Skeletal muscle satellite cell (primary cell): Measurements from ENCODE around the gene FURIN.

Source experiments
- H3K27me3 ChIP-seq: 2 replicates; pipeline ENCODE4 v1.7.0; 2013; ENCODE audit warnings: low read length; ENCODE audit not compliant: control insufficient read depth, insufficient read depth
- H3K36me3 ChIP-seq: 2 replicates; pipeline ENCODE4 v1.7.0; 2013; ENCODE audit warnings: mild to moderate bottlenecking, control low read depth, low read length; ENCODE audit not compliant: insufficient read depth
- H3K4me1 ChIP-seq: 2 replicates; pipeline ENCODE4 v1.7.0; 2013; ENCODE audit warnings: low read length; ENCODE audit not compliant: control insufficient read depth, insufficient read depth
- H3K4me2 ChIP-seq: 2 replicates; pipeline ENCODE4 v1.7.0; 2013; ENCODE audit warnings: mild to moderate bottlenecking, low read length
- H3K4me3 ChIP-seq: 2 replicates; pipeline ENCODE4 v1.7.0; 2013; ENCODE audit warnings: low read length
- H3K9ac ChIP-seq: 2 replicates; pipeline ENCODE4 v1.7.0; 2013; ENCODE audit warnings: mild to moderate bottlenecking, low read depth, low read length, moderate library complexity
- H3K9me3 ChIP-seq: replicated peaks from 2 replicates; pipeline ENCODE4 v1.7.0; 2013; ENCODE audit warnings: mild to moderate bottlenecking, control low read depth, low read length

The FURIN gene

GRCh38 chr15:90863987-90864386 lies 4.4 kb upstream of the FURIN start:
- Histone ChIP-seq H3K4me3 (no peak overlapping the region), H3K4me1 (peaks cover 26% of the 10 kb centered on the region), H3K4me2 (no peak overlapping the region), H3K27me3 (no peaks in the 10 kb centered on the region), H3K9me3 (no peaks in the 10 kb centered on the region), H3K9ac (no peak overlapping the region), H3K36me3 (no peaks in the 10 kb centered on the region)

GRCh38 chr15:90864507-90864906 lies 3.9 kb upstream of the FURIN start:
- Histone ChIP-seq H3K9ac (no peak overlapping the region), H3K4me2 (no peak overlapping the region), H3K4me3 (no peak overlapping the region), H3K36me3 (no peaks in the 10 kb centered on the region), H3K4me1 (peaks cover 31% of the 10 kb centered on the region), H3K9me3 (no peaks in the 10 kb centered on the region), H3K27me3 (no peaks in the 10 kb centered on the region)

GRCh38 chr15:90865702-90866101 lies 2.7 kb upstream of the FURIN start:
- Histone ChIP-seq H3K27me3 (no peaks in the 10 kb centered on the region), H3K4me1 (peaks cover 43% of the 10 kb centered on the region), H3K36me3 (no peaks in the 10 kb centered on the region), H3K9me3 (no peaks in the 10 kb centered on the region), H3K9ac (no peak overlapping the region), H3K4me3 (no peak overlapping the region), H3K4me2 (no peak overlapping the region)

GRCh38 chr15:90866161-90866715 lies 2.1 kb upstream of the FURIN start:
- no peak overlapping the region for H3K9ac ChIP-seq
- no peaks in the 10 kb centered on the region for H3K27me3 ChIP-seq
- H3K36me3 ChIP-seq, result no peaks in the 10 kb centered on the region
- H3K4me3 ChIP-seq, result no peak overlapping the region
- no peak overlapping the region for H3K4me2 ChIP-seq
- peaks cover 44% of the 10 kb centered on the region for H3K4me1 ChIP-seq
- no peaks in the 10 kb centered on the region for H3K9me3 ChIP-seq

- Histone ChIP-seq H3K4me2 (no peak overlapping the region), H3K4me3 (no peak overlapping the region), H3K27me3 (no peaks in the 10 kb centered on the region), H3K9me3 (no peaks in the 10 kb centered on the region), H3K36me3 (no peaks in the 10 kb centered on the region), H3K4me1 (peaks cover 44% of the 10 kb centered on the region), H3K9ac (no peak overlapping the region)
Measured at GRCh38 chr15:90866800-90867199, 1.6 kb upstream of the FURIN start.

- H3K27me3 ChIP-seq, result no peaks in the 10 kb centered on the region
- peak overlapping the region; percentile 31 for H3K9ac ChIP-seq
- no peaks in the 10 kb centered on the region for H3K36me3 ChIP-seq
- no peaks in the 10 kb centered on the region for H3K9me3 ChIP-seq
- H3K4me1 ChIP-seq, result peaks cover 52% of the 10 kb centered on the region
- no peak overlapping the region for H3K4me3 ChIP-seq
- peak overlapping the region; percentile 96 for H3K4me2 ChIP-seq
Measured at GRCh38 chr15:90869140-90869541, 753 bp downstream of the FURIN start.

- no peaks in the 10 kb centered on the region for H3K36me3 ChIP-seq
- H3K4me3 ChIP-seq, result peak overlapping the region; percentile 97
- peaks cover 55% of the 10 kb centered on the region for H3K4me1 ChIP-seq
- H3K27me3 ChIP-seq, result no peaks in the 10 kb centered on the region
- peak overlapping the region; percentile 96 for H3K4me2 ChIP-seq
- H3K9ac ChIP-seq, result peak overlapping the region; percentile 95
- H3K9me3 ChIP-seq, result no peaks in the 10 kb centered on the region
Measured at GRCh38 chr15:90869601-90870353, 1.4 kb downstream of the FURIN start.

GRCh38 chr15:90870354-90871138 lies 2.2 kb downstream of the FURIN start:
- Histone ChIP-seq H3K4me3 (peak overlapping the region; percentile 97), H3K4me1 (peaks cover 56% of the 10 kb centered on the region), H3K9ac (peak overlapping the region; percentile 95), H3K4me2 (peak overlapping the region; percentile 96), H3K36me3 (peaks cover under 1% of the 10 kb centered on the region), H3K9me3 (no peaks in the 10 kb centered on the region), H3K27me3 (no peaks in the 10 kb centered on the region)

- H3K27me3 ChIP-seq, result no peaks in the 10 kb centered on the region
- peak overlapping the region; percentile 95 for H3K9ac ChIP-seq
Measured at GRCh38 chr15:90871139-90871715, 2.8 kb downstream of the FURIN start.

GRCh38 chr15:90871716-90872485 lies 3.5 kb downstream of the FURIN start:
- Histone ChIP-seq H3K4me3 (peak overlapping the region; percentile 97), H3K4me1 (peaks cover 56% of the 10 kb centered on the region), H3K9me3 (no peaks in the 10 kb centered on the region), H3K4me2 (peak overlapping the region; percentile 96), H3K9ac (peak overlapping the region; percentile 95), H3K27me3 (no peaks in the 10 kb centered on the region), H3K36me3 (peaks cover 12% of the 10 kb centered on the region)

More at GRCh38 chr15:90871139-90871715, 2.8 kb downstream of the FURIN start:
- no peaks in the 10 kb centered on the region for H3K9me3 ChIP-seq
- H3K4me2 ChIP-seq, result peak overlapping the region; percentile 96
- peak overlapping the region; percentile 97 for H3K4me3 ChIP-seq
- H3K4me1 ChIP-seq, result peaks cover 56% of the 10 kb centered on the region
- H3K36me3 ChIP-seq, result peaks cover 6% of the 10 kb centered on the region
